ENCODE results near the gene GMPR2. TPM values are rescaled to one million over a fixed set of nuclear protein-coding genes. Genes with fewer than 3 reads are reported as not detected.

The GMPR2 gene
- total and polyA plus RNA-seq, 2 of the 13 experiments (the other 11 are each of a cell fraction or from before 2014, with no cell fraction given), result 210 to 273 TPM

GRCh38 chr14:24255931-24256711 is 23.4 kb downstream of the GMPR2 start (continued):
- TF ChIP-seq, protein P1, sequence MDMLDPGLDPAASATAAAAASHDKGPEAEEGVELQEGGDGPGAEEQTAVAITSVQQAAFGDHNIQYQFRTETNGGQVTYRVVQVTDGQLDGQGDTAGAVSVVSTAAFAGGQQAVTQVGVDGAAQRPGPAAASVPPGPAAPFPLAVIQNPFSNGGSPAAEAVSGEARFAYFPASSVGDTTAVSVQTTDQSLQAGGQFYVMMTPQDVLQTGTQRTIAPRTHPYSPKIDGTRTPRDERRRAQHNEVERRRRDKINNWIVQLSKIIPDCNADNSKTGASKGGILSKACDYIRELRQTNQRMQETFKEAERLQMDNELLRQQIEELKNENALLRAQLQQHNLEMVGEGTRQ (IDR thresholded peaks at IDR 0.05; ENCODE audit: low read depth, low read length), result 0 out of 2 replicates have a peak, but pooled peaks have one; percentile 2
- TF ChIP-seq, protein P1 (CRISPR knock-in tag; IDR thresholded peaks at IDR 0.05; ENCODE audit: borderline replicate concordance), result no peak
- TF ChIP-seq ZNF777 (CRISPR knock-in tag; IDR thresholded peaks at IDR 0.05) (no peak), ISX (CRISPR knock-in tag; conservative IDR thresholded peaks at IDR 0.05) (no peak), ZC3H4 (CRISPR knock-in tag; IDR thresholded peaks at IDR 0.05; ENCODE audit: borderline replicate concordance) (no peak), RBM39 (IDR thresholded peaks at IDR 0.05; ENCODE audit: low read depth, low read length, poor library complexity, severe bottlenecking) (no peak), MTA1 (CRISPR knock-in tag; IDR thresholded peaks at IDR 0.05; ENCODE audit: borderline replicate concordance) (peak; percentile 97; the same call in 1 of the 2 replicates), CBX1 (IDR thresholded peaks at IDR 0.05; ENCODE audit: low read depth) (no peak), SP5 (CRISPR knock-in tag; IDR thresholded peaks at IDR 0.05; ENCODE audit: borderline replicate concordance, low read depth) (peak; percentile 87), ZNF724P (CRISPR knock-in tag; IDR thresholded peaks at IDR 0.05; ENCODE audit: borderline replicate concordance) (no peak), NCOR1 (IDR thresholded peaks at IDR 0.05; ENCODE audit: borderline replicate concordance, low read length) (peak; percentile 67), ZNF549 (CRISPR knock-in tag; IDR thresholded peaks at IDR 0.05) (no peak), SALL1 (CRISPR knock-in tag; IDR thresholded peaks at IDR 0.05) (peak; percentile 76), HDAC1 (CRISPR knock-in tag; IDR thresholded peaks at IDR 0.05) (peak; percentile 71), SP140L (CRISPR knock-in tag; IDR thresholded peaks at IDR 0.05; ENCODE audit: borderline replicate concordance) (no peak), ZNF256 (CRISPR knock-in tag; conservative IDR thresholded peaks at IDR 0.05) (no peak), ZNF781 (CRISPR knock-in tag; IDR thresholded peaks at IDR 0.05; ENCODE audit: borderline replicate concordance, not compliant biosample characterization) (no peak), JARID2 (CRISPR knock-in tag; IDR thresholded peaks at IDR 0.05; ENCODE audit: insufficient replicate concordance) (no peak), NKX3-1 (CRISPR knock-in tag; IDR thresholded peaks at IDR 0.05) (no peak), ZIK1 (CRISPR knock-in tag; IDR thresholded peaks at IDR 0.05; ENCODE audit: borderline replicate concordance, low read depth) (no peak), ZSCAN25 (CRISPR knock-in tag; IDR thresholded peaks at IDR 0.05) (no peak), ZSCAN20 (CRISPR knock-in tag; IDR thresholded peaks at IDR 0.05; ENCODE audit: borderline replicate concordance) (no peak)
- TF ChIP-seq, protein P2, sequence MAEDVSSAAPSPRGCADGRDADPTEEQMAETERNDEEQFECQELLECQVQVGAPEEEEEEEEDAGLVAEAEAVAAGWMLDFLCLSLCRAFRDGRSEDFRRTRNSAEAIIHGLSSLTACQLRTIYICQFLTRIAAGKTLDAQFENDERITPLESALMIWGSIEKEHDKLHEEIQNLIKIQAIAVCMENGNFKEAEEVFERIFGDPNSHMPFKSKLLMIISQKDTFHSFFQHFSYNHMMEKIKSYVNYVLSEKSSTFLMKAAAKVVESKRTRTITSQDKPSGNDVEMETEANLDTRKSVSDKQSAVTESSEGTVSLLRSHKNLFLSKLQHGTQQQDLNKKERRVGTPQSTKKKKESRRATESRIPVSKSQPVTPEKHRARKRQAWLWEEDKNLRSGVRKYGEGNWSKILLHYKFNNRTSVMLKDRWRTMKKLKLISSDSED (CRISPR knock-in tag; IDR thresholded peaks at IDR 0.05), result no peak
- TF ChIP-seq, protein P3, sequence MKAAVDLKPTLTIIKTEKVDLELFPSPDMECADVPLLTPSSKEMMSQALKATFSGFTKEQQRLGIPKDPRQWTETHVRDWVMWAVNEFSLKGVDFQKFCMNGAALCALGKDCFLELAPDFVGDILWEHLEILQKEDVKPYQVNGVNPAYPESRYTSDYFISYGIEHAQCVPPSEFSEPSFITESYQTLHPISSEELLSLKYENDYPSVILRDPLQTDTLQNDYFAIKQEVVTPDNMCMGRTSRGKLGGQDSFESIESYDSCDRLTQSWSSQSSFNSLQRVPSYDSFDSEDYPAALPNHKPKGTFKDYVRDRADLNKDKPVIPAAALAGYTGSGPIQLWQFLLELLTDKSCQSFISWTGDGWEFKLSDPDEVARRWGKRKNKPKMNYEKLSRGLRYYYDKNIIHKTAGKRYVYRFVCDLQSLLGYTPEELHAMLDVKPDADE (CRISPR knock-in tag; IDR thresholded peaks at IDR 0.05), result no peak
- TF ChIP-seq, protein P4, sequence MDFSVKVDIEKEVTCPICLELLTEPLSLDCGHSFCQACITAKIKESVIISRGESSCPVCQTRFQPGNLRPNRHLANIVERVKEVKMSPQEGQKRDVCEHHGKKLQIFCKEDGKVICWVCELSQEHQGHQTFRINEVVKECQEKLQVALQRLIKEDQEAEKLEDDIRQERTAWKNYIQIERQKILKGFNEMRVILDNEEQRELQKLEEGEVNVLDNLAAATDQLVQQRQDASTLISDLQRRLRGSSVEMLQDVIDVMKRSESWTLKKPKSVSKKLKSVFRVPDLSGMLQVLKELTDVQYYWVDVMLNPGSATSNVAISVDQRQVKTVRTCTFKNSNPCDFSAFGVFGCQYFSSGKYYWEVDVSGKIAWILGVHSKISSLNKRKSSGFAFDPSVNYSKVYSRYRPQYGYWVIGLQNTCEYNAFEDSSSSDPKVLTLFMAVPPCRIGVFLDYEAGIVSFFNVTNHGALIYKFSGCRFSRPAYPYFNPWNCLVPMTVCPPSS (IDR thresholded peaks at IDR 0.05), result no peak
